GM23338 (cell line): ENCODE results near the gene CAMTA1. TPM values are rescaled to one million over a fixed set of nuclear protein-coding genes. Genes with fewer than 3 reads are reported as not detected.

ENCODE experiments used
- ATAC-seq: fragments of 200-7000 bp; cut with Tn5 transposase; 3 replicates; pipeline ENCODE4 v1.9.1; 2020
- DNase-seq: peaks from one replicate; pipeline ENCODE4 v3.0.0-alpha.2; 2015; ENCODE audit warnings: low spot score
- H2AFZ ChIP-seq: fragments of 200-600 bp; sonication (generic); 2 replicates; pipeline ENCODE4 v1.8.0; 2016; ENCODE audit warnings: antibody characterized with exemption, mild to moderate bottlenecking, moderate library complexity
- H3F3A ChIP-seq: fragments of 200-600 bp; sonication (generic); replicated peaks from 2 replicates; pipeline ENCODE4 v1.8.0; 2017; ENCODE audit warnings: antibody characterized with exemption, mixed run types, low read depth
- H3K27ac ChIP-seq: fragments of 200-600 bp; sonication (generic); 2 replicates; pipeline ENCODE4 v1.6.1; 2016; ENCODE audit warnings: low read depth
- H3K27me3 ChIP-seq: fragments of 200-600 bp; sonication (generic); 2 replicates; pipeline ENCODE4 v1.8.0; 2016; ENCODE audit warnings: mild to moderate bottlenecking, mixed run types, moderate library complexity; ENCODE audit not compliant: insufficient read depth
- H3K36me3 ChIP-seq: fragments of 200-600 bp; sonication (generic); 2 replicates; pipeline ENCODE4 v1.8.0; 2016; ENCODE audit warnings: mild to moderate bottlenecking; ENCODE audit not compliant: insufficient read depth
- H3K4me1 ChIP-seq: fragments of 200-600 bp; sonication (generic); 2 replicates; pipeline ENCODE4 v1.8.0; 2016; ENCODE audit warnings: mild to moderate bottlenecking, moderate library complexity; ENCODE audit not compliant: insufficient read depth
- H3K4me2 ChIP-seq: fragments of 200-600 bp; sonication (generic); 2 replicates; pipeline ENCODE4 v1.7.1; 2017; ENCODE audit warnings: mixed run types
- H3K4me3 ChIP-seq: fragments of 200-600 bp; sonication (generic); 2 replicates; pipeline ENCODE4 v1.6.1; 2016; ENCODE audit warnings: mixed run types
- H3K79me2 ChIP-seq: fragments of 200-600 bp; sonication (generic); replicated peaks from 2 replicates; pipeline ENCODE4 v1.8.0; 2017; ENCODE audit warnings: mild to moderate bottlenecking; ENCODE audit not compliant: insufficient read depth
- H3K9me2 ChIP-seq: fragments of 200-600 bp; sonication (generic); 2 replicates; pipeline ENCODE4 v1.8.0; 2017; ENCODE audit not compliant: insufficient read depth
- H4K20me1 ChIP-seq: fragments of 200-600 bp; sonication (generic); replicated peaks from 2 replicates; pipeline ENCODE4 v1.8.0; 2017; ENCODE audit warnings: mild to moderate bottlenecking; ENCODE audit not compliant: insufficient read depth
- H3K27ac Mint-ChIP-seq: 2 replicates; pipeline ENCODE4 v1.8.0; 2020; ENCODE audit warnings: inconsistent platforms, mild to moderate bottlenecking, moderate library complexity, mixed read lengths
- H3K27me3 Mint-ChIP-seq: 3 replicates; pipeline ENCODE4 v1.8.0; 2022; ENCODE audit warnings: low read depth, mild to moderate bottlenecking, moderate library complexity, mixed read lengths, inconsistent platforms; ENCODE audit not compliant: insufficient read depth, poor library complexity
- H3K36me3 Mint-ChIP-seq: 3 replicates; pipeline ENCODE4 v1.8.0; 2021; ENCODE audit warnings: low read depth, mild to moderate bottlenecking, inconsistent platforms, moderate library complexity, mixed read lengths
- H3K4me1 Mint-ChIP-seq: 3 replicates; pipeline ENCODE4 v1.8.0; 2020; ENCODE audit warnings: mild to moderate bottlenecking, inconsistent platforms, mixed read lengths
- H3K4me3 Mint-ChIP-seq: 3 replicates; pipeline ENCODE4 v1.8.0; 2021; ENCODE audit warnings: moderate library complexity, mild to moderate bottlenecking, inconsistent platforms, mixed read lengths
- H3K9me3 Mint-ChIP-seq: 3 replicates; pipeline ENCODE4 v1.8.0; 2020; ENCODE audit warnings: moderate library complexity, mild to moderate bottlenecking, inconsistent platforms, mixed read lengths
- CREB1 ChIP-seq: fragments of 250-450 bp; sonication (Bioruptor Pico); IDR thresholded peaks from 2 replicates; pipeline ENCODE4 v1.5.0; 2020; ENCODE audit warnings: low read depth, mild to moderate bottlenecking, moderate library complexity
- EZH2phosphoT487 ChIP-seq: fragments of 200-600 bp; sonication (generic); IDR thresholded peaks from one replicate; pipeline ENCODE4 v1.8.1; 2018; ENCODE audit warnings: antibody characterized with exemption; ENCODE audit not compliant: unreplicated experiment
- JUNB ChIP-seq: IDR thresholded peaks from one replicate; pipeline ENCODE4 v1.6.1; 2016; ENCODE audit warnings: antibody characterized with exemption; ENCODE audit not compliant: unreplicated experiment
- NANOG ChIP-seq: IDR thresholded peaks from 2 replicates; pipeline ENCODE4 v1.6.1; 2016; ENCODE audit warnings: antibody characterized with exemption, borderline replicate concordance
- POLR2AphosphoS5 ChIP-seq: IDR thresholded peaks from 2 replicates; pipeline ENCODE4 v1.6.1; 2016; ENCODE audit warnings: antibody characterized with exemption, low read depth
- ZNF114 ChIP-seq: fragments of 250-450 bp; sonication (Bioruptor Pico); IDR thresholded peaks from 2 replicates; pipeline ENCODE4 v1.5.0; 2020; ENCODE audit warnings: mild to moderate bottlenecking, moderate library complexity
- ZNF331 ChIP-seq: fragments of 250-450 bp; sonication (Bioruptor Pico); IDR thresholded peaks from 2 replicates; pipeline ENCODE4 v1.5.0; 2020; ENCODE audit warnings: low read depth, mild to moderate bottlenecking, moderate library complexity
- polyA plus RNA-seq: library from polyadenylated mRNA; unstranded; fragments of >200 nt; fragmentation: Nextera tagmentation; extraction: Ambion mirVana; gene quantifications from 2 replicates; pipeline ENCODE4 v1.2.1, GENCODE V29; 2016
- total RNA-seq: library from RNA; depleted of rRNA; stranded (reverse); fragments of >200 nt; shearing (Covaris generic); gene quantifications from 2 replicates; pipeline ENCODE4 v1.2.3, GENCODE V29; 2014
- TF ChIP-seq, protein P1 (sequence below): fragments of 250-450 bp; sonication (Bioruptor Pico); IDR thresholded peaks from 2 replicates; pipeline ENCODE4 v1.5.0; 2020; ENCODE audit warnings: mild to moderate bottlenecking, moderate library complexity
- TF ChIP-seq, protein P2 (sequence below): IDR thresholded peaks from one replicate; pipeline ENCODE4 v1.6.1; 2018; ENCODE audit warnings: antibody characterized with exemption; ENCODE audit not compliant: unreplicated experiment

CAMTA1 gene
- total and polyA plus RNA-seq, 2 experiments from 2014 or later = 115 to 519 TPM

- no peak overlapping the region for H3K4me3 ChIP-seq
- no peak overlapping the region for H3K4me3 Mint-ChIP-seq
- TF ChIP-seq EZH2phosphoT487 (no peak), ZNF331 (CRISPR knock-in tag) (no peak), CREB1 (CRISPR knock-in tag) (no peak), NANOG (no peak), ZNF114 (CRISPR knock-in tag) (no peak), JUNB (no peak), POLR2AphosphoS5 (no peak)
- TF ChIP-seq, protein P1, sequence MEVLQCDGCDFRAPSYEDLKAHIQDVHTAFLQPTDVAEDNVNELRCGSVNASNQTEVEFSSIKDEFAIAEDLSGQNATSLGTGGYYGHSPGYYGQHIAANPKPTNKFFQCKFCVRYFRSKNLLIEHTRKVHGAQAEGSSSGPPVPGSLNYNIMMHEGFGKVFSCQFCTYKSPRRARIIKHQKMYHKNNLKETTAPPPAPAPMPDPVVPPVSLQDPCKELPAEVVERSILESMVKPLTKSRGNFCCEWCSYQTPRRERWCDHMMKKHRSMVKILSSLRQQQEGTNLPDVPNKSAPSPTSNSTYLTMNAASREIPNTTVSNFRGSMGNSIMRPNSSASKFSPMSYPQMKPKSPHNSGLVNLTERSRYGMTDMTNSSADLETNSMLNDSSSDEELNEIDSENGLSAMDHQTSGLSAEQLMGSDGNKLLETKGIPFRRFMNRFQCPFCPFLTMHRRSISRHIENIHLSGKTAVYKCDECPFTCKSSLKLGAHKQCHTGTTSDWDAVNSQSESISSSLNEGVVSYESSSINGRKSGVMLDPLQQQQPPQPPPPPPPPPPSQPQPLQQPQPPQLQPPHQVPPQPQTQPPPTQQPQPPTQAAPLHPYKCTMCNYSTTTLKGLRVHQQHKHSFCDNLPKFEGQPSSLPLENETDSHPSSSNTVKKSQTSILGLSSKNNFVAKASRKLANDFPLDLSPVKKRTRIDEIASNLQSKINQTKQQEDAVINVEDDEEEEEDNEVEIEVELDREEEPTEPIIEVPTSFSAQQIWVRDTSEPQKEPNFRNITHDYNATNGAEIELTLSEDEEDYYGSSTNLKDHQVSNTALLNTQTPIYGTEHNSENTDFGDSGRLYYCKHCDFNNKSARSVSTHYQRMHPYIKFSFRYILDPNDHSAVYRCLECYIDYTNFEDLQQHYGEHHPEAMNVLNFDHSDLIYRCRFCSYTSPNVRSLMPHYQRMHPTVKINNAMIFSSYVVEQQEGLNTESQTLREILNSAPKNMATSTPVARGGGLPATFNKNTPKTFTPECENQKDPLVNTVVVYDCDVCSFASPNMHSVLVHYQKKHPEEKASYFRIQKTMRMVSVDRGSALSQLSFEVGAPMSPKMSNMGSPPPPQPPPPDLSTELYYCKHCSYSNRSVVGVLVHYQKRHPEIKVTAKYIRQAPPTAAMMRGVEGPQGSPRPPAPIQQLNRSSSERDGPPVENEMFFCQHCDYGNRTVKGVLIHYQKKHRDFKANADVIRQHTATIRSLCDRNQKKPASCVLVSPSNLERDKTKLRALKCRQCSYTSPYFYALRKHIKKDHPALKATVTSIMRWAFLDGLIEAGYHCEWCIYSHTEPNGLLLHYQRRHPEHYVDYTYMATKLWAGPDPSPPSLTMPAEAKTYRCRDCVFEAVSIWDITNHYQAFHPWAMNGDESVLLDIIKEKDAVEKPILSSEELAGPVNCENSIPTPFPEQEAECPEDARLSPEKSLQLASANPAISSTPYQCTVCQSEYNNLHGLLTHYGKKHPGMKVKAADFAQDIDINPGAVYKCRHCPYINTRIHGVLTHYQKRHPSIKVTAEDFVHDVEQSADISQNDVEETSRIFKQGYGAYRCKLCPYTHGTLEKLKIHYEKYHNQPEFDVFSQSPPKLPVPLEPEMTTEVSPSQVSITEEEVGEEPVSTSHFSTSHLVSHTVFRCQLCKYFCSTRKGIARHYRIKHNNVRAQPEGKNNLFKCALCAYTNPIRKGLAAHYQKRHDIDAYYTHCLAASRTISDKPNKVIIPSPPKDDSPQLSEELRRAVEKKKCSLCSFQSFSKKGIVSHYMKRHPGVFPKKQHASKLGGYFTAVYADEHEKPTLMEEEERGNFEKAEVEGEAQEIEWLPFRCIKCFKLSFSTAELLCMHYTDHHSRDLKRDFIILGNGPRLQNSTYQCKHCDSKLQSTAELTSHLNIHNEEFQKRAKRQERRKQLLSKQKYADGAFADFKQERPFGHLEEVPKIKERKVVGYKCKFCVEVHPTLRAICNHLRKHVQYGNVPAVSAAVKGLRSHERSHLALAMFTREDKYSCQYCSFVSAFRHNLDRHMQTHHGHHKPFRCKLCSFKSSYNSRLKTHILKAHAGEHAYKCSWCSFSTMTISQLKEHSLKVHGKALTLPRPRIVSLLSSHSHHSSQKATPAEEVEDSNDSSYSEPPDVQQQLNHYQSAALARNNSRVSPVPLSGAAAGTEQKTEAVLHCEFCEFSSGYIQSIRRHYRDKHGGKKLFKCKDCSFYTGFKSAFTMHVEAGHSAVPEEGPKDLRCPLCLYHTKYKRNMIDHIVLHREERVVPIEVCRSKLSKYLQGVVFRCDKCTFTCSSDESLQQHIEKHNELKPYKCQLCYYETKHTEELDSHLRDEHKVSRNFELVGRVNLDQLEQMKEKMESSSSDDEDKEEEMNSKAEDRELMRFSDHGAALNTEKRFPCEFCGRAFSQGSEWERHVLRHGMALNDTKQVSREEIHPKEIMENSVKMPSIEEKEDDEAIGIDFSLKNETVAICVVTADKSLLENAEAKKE (CRISPR knock-in tag) = no peak
- TF ChIP-seq, protein P2, sequence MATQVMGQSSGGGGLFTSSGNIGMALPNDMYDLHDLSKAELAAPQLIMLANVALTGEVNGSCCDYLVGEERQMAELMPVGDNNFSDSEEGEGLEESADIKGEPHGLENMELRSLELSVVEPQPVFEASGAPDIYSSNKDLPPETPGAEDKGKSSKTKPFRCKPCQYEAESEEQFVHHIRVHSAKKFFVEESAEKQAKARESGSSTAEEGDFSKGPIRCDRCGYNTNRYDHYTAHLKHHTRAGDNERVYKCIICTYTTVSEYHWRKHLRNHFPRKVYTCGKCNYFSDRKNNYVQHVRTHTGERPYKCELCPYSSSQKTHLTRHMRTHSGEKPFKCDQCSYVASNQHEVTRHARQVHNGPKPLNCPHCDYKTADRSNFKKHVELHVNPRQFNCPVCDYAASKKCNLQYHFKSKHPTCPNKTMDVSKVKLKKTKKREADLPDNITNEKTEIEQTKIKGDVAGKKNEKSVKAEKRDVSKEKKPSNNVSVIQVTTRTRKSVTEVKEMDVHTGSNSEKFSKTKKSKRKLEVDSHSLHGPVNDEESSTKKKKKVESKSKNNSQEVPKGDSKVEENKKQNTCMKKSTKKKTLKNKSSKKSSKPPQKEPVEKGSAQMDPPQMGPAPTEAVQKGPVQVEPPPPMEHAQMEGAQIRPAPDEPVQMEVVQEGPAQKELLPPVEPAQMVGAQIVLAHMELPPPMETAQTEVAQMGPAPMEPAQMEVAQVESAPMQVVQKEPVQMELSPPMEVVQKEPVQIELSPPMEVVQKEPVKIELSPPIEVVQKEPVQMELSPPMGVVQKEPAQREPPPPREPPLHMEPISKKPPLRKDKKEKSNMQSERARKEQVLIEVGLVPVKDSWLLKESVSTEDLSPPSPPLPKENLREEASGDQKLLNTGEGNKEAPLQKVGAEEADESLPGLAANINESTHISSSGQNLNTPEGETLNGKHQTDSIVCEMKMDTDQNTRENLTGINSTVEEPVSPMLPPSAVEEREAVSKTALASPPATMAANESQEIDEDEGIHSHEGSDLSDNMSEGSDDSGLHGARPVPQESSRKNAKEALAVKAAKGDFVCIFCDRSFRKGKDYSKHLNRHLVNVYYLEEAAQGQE = no peak
- H3K27ac Mint-ChIP-seq = no peak overlapping the region
- H3K27me3 ChIP-seq = no peaks in the 10 kb centered on the region
- H3K4me1 Mint-ChIP-seq = peaks cover 18% of the 10 kb centered on the region
- H3K9me2 ChIP-seq = no peaks in the 10 kb centered on the region
- peaks cover 4% of the 10 kb centered on the region for H3K27me3 Mint-ChIP-seq
- no peaks in the 10 kb centered on the region for H3F3A ChIP-seq
- no peaks in the 10 kb centered on the region for H3K79me2 ChIP-seq
- DNase-seq (no peak), ATAC-seq (no peak)
- no peaks in the 10 kb centered on the region for H3K9me3 Mint-ChIP-seq
- no peaks in the 10 kb centered on the region for H3K36me3 Mint-ChIP-seq
- no peaks in the 10 kb centered on the region for H4K20me1 ChIP-seq
- H2AFZ ChIP-seq = no peak overlapping the region
- H3K4me1 ChIP-seq = no peaks in the 10 kb centered on the region
- H3K36me3 ChIP-seq = no peaks in the 10 kb centered on the region
- H3K27ac ChIP-seq = no peak overlapping the region
- no peak overlapping the region for H3K4me2 ChIP-seq
These were observed 855.1 kb downstream of the CAMTA1 start for GRCh38 chr1:7640350-7640749.
